ENCODE results near the gene BIRC3.

GRCh38 chr11:102268985-102269470 lies 48.3 kb upstream of the BIRC3 start:
- TF ChIP-seq POLR2AphosphoS5 (IDR thresholded peaks at IDR 0.05; ENCODE audit: low read depth, low read length) = no peak
- no peak for TF ChIP-seq POLR2A (IDR thresholded peaks at IDR 0.05; ENCODE audit: low read depth, low read length)
- no peak for TF ChIP-seq SPI1 (IDR thresholded peaks at IDR 0.05; ENCODE audit: low read depth, low read length)
